Activated effector memory CD4-positive, alpha-beta T cell treated with anti-CD3 and anti-CD28 coated beads, Interleukin-2, amount 50 U/mL, for 16 hours (primary cell): ENCODE data around the gene PCDHGB5.
"Not testable (repeated sequence)": the region's sequence is repeated elsewhere in the genome, so short reads cannot be mapped to it uniquely, and the experiment has no call there.

Experiments
- DNase-seq: peaks from one replicate; pipeline ENCODE4 v3.0.0-alpha.2; 2020

The PCDHGB5 gene

DNA sequence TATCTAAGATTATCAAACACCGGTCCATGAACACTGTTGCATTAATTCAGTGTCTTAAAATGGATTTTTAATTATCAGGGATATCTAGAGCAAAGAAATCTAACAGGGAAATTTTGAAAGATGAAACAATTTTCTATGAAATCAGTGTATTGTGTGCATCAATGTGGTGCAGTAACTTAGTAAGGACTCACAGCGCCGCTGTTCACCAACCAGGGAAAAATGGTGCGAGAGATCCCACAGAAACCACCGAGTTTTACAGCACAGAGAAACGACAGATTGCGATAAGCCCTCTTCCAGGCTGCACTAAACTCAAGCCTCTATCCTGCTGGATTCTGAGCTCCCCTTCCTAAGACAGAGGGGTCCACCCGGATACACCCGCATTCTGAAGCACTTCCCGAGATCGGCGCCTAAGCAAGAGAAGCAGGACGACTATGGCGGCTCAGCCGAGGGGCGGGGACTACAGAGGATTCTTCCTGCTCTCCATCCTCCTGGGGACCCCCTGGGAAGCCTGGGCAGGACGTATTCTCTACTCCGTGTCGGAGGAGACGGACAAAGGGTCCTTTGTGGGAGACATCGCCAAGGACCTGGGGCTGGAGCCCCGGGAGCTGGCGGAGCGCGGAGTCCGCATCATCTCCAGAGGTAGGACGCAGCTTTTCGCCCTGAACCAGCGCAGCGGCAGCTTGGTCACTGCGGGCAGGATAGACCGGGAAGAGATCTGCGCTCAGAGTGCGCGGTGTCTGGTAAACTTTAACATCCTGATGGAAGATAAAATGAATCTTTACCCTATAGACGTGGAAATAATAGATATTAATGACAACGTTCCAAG lies 15.1 kb upstream of the PCDHGB5 start, which contains the start of gene PCDHGA7:
PCDHGA7 (plus strand) TSS at position 274 of the 826 bp plus-strand sequence; CDS start at position 432, 158 bp downstream.
- DNase-seq: no peak

DNA sequence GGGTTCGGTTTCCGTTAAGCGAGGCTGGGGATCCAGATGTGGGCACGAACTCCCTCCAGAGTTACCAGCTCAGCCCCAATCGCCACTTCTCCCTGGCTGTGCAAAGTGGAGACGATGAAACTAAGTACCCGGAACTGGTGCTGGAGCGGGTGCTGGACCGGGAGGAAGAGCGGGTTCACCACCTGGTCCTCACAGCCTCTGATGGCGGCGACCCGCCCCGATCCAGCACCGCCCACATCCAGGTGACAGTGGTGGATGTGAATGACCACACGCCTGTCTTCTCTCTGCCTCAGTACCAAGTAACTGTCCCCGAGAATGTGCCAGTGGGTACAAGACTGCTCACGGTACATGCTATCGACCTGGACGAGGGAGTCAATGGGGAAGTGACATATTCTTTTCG lies 14.4 kb upstream of the PCDHGB5 start:
- no peak for DNase-seq

DNA sequence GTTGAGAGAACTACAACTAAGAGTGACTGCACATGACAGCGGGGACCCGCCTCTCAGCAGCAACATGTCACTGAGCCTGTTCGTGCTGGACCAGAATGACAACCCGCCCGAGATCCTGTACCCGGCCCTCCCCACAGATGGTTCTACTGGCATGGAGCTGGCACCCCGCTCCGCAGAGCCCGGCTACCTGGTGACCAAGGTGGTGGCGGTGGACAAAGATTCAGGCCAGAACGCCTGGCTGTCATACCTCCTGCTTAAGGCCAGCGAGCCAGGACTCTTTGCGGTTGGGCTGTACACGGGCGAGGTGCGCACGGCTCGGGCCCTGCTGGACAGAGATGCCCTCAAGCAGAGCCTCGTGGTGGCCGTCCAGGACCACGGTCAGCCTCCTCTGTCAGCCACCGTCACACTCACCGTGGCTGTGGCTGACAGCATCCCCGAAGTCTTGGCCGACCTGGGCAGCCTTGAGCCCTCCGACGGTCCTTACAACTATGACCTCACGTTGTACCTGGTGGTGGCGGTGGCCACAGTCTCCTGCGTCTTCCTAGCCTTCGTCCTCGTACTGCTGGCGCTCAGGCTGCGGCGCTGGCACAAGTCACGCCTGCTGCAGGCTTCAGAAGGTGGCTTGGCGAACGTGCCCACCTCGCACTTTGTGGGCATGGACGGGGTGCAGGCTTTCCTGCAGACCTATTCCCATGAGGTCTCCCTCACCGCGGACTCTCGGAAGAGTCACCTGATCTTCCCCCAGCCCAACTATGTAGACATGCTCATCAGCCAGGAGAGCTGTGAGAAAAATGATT lies 13.1 kb upstream of the PCDHGB5 start:
- DNase-seq: no peak

DNA sequence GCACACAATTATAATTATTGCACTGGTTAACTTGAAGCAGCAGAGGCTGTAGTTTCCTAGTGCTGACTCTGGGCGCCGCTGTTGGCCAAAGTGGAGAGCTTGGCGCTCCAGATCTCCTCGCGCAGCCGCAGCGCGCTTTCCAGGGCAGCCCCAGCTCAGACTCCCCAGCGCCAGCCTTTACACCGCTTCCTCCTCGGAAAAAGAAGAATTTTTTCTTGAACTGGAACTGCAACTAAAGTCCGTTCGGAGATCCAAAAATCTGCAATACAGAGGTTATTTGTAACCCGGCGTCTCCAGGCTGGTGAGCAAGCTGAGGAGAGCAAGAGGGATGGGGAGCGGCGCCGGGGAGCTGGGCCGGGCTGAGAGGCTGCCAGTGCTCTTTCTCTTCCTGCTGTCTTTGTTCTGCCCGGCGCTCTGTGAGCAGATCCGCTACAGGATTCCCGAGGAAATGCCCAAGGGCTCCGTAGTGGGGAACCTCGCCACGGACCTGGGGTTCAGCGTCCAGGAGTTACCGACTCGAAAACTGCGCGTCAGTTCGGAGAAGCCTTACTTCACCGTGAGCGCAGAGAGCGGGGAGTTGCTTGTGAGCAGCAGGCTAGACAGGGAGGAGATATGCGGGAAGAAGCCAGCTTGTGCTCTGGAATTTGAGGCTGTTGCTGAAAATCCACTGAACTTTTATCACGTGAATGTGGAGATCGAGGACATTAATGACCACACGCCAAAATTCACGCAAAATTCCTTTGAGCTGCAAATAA lies 10.0 kb upstream of the PCDHGB5 start, which contains the start of gene PCDHGB4:
PCDHGB4 (plus strand) TSS at position 142 of the 755 bp plus-strand sequence; CDS start at position 329, 187 bp downstream.
- peak; percentile 69 for DNase-seq

DNA sequence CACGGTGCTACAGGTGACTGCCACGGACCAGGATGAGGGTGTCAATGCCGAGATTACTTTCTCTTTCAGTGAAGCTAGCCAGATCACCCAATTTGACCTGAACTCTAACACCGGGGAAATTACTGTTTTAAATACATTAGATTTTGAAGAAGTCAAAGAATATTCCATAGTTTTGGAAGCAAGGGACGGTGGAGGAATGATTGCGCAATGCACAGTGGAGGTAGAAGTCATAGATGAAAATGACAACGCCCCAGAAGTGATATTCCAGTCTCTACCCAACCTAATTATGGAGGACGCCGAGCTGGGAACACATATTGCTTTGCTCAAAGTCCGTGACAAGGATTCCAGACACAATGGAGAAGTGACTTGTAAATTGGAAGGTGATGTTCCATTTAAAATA lies 9.1 kb upstream of the PCDHGB5 start:
- DNase-seq: no peak

DNA sequence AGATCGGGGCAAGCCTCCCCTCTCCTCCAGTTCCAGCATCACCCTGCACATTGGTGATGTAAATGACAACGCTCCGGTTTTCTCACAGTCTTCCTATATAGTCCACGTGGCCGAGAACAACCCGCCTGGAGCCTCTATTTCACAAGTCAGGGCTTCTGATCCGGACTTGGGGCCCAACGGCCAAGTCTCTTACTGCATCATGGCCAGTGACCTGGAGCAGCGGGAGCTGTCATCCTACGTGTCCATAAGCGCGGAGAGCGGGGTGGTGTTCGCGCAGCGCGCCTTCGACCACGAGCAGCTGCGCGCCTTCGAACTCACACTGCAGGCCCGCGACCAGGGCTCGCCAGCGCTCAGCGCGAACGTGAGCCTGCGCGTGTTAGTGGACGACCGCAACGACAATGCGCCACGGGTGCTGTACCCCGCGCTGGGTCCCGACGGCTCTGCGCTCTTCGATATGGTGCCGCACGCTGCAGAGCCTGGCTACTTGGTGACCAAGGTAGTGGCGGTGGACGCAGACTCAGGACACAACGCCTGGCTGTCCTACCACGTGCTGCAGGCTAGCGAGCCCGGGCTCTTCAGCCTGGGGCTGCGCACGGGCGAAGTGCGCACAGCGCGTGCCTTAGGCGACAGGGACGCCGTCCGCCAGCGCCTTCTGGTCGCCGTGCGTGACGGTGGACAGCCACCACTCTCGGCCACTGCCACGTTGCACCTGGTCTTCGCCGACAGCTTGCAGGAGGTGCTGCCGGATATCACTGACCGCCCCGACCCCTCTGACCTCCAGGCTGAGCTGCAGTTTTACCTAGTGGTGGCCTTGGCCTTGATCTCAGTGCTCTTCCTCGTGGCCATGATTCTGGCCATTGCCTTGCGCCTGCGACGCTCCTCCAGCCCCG lies 8.3 kb upstream of the PCDHGB5 start:
- DNase-seq: no peak

DNA sequence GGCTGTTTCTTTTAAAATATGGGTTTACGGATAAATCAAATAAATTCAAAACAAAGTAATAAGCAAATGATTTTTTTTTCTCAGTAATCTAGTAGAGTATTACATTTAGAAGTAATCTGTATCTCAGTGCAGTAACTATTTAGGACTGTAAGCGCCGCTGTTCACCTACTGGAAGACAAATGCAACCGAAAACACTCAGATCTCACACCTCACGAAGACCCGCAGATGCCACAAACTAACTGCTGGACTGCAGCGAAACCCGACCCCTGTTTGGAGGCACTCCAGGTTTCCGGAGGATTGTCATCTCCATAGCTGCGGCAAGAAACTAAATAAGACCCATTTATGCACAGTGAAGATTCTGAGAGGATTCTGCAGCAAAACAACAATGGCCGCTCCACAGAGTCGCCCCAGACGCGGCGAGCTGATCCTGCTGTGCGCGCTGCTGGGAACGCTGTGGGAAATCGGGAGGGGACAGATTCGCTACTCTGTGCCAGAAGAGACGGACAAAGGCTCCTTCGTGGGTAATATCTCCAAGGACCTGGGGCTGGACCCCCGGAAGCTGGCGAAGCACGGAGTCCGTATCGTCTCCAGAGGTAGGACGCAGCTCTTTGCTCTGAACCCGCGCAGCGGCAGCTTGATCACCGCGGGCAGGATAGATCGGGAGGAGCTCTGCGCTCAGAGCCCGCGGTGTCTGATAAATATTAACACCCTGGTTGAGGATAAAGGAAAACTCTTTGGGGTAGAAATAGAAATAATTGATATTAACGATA lies 5.1 kb upstream of the PCDHGB5 start, which contains the start of gene PCDHGA8:
PCDHGA8 (plus strand) TSS at position 205 of the 770 bp plus-strand sequence; CDS start at position 386, 181 bp downstream.
- DNase-seq: no peak

DNA sequence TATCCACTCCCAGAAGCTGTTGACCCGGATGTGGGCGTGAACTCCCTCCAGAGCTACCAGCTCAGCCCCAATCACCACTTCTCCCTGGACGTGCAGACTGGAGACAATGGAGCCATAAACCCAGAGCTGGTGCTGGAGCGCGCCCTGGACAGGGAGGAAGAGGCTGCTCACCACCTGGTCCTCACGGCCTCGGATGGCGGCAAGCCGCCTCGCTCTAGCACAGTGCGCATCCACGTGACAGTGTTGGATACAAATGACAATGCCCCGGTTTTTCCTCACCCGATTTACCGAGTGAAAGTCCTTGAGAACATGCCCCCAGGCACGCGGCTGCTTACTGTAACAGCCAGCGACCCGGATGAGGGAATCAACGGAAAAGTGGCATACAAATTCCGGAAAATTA lies 4.5 kb upstream of the PCDHGB5 start:
- no peak for DNase-seq

DNA sequence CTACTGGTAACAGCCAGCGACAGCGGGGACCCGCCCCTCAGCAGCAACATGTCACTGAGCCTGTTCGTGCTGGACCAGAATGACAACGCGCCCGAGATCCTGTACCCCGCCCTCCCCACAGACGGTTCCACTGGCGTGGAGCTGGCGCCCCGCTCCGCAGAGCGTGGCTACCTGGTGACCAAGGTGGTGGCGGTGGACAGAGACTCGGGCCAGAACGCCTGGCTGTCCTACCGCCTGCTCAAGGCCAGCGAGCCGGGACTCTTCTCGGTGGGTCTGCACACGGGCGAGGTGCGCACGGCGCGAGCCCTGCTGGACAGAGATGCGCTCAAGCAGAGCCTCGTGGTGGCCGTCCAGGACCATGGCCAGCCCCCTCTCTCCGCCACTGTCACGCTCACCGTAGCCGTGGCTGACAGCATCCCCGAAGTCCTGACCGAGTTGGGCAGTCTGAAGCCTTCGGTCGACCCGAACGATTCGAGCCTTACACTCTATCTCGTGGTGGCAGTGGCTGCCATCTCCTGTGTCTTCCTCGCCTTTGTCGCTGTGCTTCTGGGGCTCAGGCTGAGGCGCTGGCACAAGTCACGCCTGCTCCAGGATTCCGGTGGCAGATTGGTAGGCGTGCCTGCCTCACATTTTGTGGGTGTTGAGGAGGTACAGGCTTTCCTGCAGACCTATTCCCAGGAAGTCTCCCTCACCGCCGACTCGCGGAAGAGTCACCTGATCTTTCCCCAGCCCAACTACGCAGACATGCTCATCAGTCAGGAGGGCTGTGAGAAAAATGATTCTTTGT lies 3.2 kb upstream of the PCDHGB5 start:
- DNase-seq: not testable (repeated sequence)

DNA sequence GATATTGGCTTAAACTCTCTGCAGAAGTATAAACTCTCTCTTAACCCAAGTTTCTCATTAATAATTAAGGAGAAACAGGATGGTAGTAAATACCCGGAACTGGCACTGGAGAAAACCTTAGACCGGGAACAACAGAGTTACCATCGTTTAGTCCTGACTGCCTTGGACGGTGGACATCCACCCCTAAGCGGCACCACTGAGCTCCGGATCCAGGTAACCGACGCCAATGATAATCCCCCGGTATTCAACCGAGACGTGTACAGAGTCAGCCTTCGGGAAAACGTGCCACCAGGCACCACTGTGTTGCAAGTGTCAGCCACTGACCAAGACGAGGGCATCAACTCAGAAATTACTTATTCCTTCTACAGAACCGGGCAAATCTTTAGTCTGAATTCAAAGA lies 861 bp downstream of the PCDHGB5 start:
- DNase-seq: no peak

DNA sequence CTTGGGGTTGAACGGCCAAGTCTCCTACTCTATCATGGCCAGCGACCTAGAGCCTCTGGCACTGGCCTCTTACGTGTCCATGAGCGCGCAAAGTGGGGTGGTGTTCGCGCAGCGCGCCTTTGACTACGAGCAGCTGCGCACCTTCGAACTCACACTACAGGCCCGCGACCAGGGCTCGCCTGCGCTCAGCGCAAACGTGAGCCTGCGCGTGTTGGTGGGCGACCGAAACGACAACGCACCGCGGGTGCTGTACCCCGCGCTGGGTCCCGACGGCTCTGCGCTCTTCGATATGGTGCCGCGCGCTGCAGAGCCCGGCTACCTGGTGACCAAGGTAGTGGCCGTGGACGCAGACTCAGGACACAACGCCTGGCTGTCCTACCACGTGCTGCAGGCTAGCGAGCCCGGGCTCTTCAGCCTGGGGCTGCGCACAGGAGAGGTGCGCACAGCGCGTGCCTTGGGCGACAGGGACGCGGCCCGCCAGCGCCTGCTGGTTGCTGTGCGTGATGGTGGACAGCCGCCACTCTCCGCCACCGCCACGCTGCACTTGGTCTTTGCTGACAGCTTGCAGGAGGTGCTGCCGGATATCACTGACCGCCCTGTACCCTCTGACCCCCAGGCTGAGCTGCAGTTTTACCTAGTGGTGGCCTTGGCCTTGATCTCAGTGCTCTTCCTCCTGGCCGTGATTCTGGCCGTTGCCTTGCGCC lies 2.0 kb downstream of the PCDHGB5 start:
- no peak for DNase-seq

DNA sequence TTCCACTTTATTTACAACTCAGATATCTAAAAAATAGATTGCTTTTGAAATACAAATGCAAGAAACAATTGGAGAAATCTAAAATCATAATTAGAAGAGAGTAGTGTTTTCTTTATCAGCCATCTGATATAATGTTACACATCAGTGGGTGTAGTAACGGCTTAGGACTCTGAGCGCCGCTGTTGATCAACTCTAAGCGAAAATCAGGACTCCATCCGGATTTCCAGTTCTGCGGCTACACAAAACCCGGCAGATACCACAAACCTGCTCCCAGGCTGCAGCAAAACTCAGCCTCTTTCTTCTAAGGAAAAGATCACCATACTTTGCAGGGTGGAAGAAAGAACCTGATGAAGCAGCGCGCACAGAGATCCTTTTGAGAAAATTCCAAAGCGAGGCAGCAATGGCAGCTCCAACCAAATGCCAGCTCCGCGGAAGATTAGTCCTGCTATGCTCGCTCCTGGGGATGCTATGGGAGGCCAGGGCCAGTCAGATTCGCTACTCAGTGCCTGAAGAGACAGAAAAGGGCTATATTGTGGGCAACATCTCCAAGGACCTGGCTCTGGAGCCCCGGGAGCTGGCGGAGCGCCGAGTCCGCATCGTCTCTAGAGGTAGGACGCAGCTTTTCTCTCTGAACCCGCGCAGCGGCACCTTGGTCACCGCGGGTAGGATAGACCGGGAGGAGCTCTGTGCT lies 5.0 kb downstream of the PCDHGB5 start, which contains the start of gene PCDHGA9:
PCDHGA9 (plus strand) TSS at position 226 of the 691 bp plus-strand sequence; CDS start at position 401, 175 bp downstream.
- no peak for DNase-seq

DNA sequence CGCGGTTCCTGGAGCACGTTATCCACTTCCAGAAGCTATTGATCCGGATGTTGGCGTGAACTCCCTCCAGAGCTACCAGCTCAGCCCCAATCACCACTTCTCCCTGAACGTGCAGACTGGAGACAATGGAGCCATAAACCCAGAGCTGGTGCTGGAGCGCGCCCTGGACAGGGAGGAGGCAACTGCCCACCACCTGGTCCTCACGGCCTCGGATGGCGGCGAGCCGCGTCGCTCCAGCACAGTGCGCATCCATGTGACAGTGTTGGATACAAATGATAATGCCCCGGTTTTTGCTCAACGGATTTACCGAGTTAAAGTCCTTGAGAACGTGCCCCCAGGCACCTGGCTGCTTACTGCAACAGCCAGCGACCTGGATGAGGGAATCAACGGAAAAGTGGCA lies 5.6 kb downstream of the PCDHGB5 start:
- DNase-seq: no peak

DNA sequence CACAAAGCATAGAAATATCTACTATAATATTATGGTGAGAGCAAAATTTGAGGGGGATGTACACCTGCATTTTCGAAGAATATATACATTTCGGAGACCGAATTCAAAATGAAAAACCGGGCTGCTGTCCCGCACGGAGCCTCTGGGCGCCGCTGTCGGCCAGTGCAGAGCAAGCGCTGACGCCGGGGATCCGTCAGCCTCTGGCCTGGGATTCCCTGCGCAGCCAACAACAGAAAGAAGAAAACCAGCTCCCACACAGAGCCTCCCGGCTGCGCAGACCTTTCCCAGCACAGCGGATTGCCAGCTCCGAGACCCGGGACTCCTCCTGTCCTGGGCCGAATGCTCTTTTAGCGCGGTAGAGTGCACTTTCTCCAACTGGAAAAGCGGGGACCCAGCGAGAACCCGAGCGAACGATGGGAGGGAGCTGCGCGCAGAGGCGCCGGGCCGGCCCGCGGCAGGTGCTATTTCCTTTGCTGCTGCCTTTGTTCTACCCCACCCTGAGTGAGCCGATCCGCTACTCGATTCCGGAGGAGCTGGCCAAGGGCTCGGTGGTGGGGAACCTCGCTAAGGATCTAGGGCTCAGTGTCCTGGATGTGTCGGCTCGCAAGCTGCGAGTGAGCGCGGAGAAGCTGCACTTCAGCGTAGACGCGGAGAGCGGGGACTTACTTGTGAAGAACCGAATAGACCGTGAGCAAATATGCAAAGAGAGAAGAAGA lies 10.2 kb downstream of the PCDHGB5 start, which contains the start of gene PCDHGB6:
PCDHGB6 (plus strand) TSS at position 232 of the 716 bp plus-strand sequence; CDS start at position 414, 182 bp downstream.
- peak; percentile 74 for DNase-seq

DNA sequence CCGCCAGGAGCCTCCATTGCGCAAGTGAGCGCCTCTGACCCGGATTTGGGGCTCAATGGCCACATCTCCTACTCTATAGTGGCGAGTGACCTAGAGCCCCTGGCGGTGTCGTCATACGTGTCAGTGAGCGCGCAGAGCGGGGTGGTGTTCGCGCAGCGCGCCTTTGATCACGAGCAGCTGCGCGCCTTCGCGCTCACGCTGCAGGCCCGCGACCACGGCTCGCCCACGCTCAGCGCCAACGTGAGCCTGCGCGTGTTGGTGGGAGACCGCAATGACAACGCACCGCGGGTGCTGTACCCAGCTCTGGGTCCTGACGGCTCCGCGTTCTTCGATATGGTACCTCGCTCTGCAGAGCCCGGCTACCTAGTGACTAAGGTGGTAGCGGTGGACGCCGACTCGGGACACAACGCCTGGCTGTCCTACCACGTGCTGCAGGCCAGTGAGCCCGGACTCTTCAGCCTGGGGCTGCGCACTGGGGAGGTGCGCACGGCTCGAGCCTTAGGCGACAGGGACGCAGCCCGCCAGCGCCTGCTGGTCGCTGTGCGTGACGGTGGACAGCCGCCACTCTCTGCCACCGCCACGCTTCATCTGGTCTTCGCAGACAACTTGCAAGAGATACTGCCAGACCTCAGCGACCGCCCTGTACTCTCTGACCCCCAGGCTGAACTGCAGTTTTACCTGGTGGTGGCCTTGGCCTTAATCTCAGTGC lies 12.0 kb downstream of the PCDHGB5 start:
- no peak for DNase-seq

DNA sequence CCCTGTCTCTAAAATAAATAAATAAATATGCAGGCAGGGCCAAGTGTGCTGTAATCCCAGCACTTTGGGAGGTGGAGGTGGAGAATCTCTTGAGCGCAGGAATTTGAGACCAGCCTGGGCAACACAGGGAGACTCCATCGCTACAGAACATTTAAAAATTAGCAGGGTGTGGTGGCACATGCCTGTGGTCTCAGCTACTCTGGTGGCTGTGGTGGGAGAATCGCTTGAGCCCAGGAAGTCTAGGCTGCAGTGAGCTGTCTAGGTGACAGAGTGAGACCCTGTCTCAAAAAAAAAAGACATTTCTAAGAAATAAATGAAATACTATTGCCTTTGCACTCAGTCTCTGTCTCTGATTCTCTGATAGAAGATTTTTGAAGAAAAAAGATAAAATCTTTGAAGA lies 13.8 kb downstream of the PCDHGB5 start:
- DNase-seq: no peak

DNA sequence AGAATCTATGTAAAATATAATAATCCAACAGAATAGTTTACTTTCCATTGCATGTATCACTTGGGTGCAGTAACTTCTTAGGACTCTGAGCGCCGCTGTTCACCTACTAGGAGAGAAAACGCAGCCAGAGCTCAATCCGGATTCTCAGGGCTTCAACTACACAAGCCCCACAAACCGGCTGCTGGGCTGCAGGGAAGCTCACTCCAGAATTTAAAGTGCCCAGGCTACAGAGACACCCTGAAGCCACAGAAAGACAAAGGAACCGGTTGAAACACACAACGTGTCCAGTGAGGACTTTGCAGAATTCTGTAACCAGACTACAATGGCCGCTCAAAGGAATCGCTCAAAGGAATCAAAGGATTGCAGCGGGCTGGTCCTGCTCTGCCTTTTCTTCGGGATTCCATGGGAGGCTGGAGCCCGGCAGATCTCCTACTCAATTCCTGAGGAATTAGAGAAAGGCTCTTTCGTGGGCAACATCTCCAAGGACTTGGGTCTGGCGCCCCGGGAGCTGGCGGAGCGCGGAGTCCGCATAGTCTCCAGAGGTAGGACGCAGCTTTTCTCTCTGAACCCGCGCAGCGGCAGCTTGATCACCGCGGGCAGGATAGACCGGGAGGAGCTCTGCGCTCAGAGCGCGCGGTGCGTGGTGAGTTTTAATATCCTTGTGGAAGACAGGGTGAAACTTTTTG lies 15.2 kb downstream of the PCDHGB5 start, which contains the start of gene PCDHGA10:
PCDHGA10 (plus strand) TSS at position 134 of the 686 bp plus-strand sequence; CDS start at position 323, 189 bp downstream.
- peak; percentile 83 for DNase-seq
